Lung (tissue), 12 donors: ENCODE data around the gene GPR146. TPM values are rescaled to one million over a fixed set of nuclear protein-coding genes. Genes with fewer than 3 reads are reported as not detected.

Experiments used
- ATAC-seq: fragments of 200-7000 bp; cut with Tn5 transposase; one replicate; pipeline ENCODE4 v1.9.1; 2020; ENCODE audit warnings: moderate number of reproducible peaks; ENCODE audit not compliant: insufficient read depth, low FRiP score
- DNase-seq, 3 donors: peaks; one replicate each; pipeline ENCODE4 v3.0.0-alpha.2; 2013 to 2017
- H3K27ac ChIP-seq, 2 donors: one replicate each; pipeline ENCODE4 v1.5.1; 2013; ENCODE audit warnings: mild to moderate bottlenecking in 2 of 2, moderate library complexity in 2 of 2, control low read depth in 1 of 2, inconsistent platforms in 1 of 2, low read depth in 1 of 2, low read length in 1 of 2
- H3K27me3 ChIP-seq, 3 donors: one replicate each; pipeline ENCODE4 v1.5.1; 2013; ENCODE audit warnings: low read length in 2 of 3; ENCODE audit not compliant: control insufficient read depth in 3 of 3, insufficient read depth in 3 of 3
- H3K36me3 ChIP-seq, 4 donors: one replicate each; pipeline ENCODE4 v1.5.1; 2013; ENCODE audit warnings: low read length in 4 of 4, mild to moderate bottlenecking in 1 of 4, moderate library complexity in 1 of 4; ENCODE audit not compliant: control insufficient read depth in 4 of 4, insufficient read depth in 4 of 4
- H3K4me1 ChIP-seq, 5 donors: one replicate each; pipeline ENCODE4 v1.5.1; 2013; ENCODE audit warnings: low read length in 5 of 5, mild to moderate bottlenecking in 2 of 5, moderate library complexity in 1 of 5; ENCODE audit not compliant: control insufficient read depth in 5 of 5, insufficient read depth in 5 of 5
- H3K4me3 ChIP-seq: one replicate; pipeline ENCODE4 v1.5.1; 2013; ENCODE audit warnings: mild to moderate bottlenecking, control low read depth, moderate library complexity
- H3K9ac ChIP-seq, 2 donors: one replicate each; pipeline ENCODE4 v1.5.1; 2013; ENCODE audit warnings: low read length in 2 of 2, control low read depth in 1 of 2; ENCODE audit not compliant: insufficient read depth in 1 of 2
- H3K9me3 ChIP-seq, 4 donors: one replicate each; pipeline ENCODE4 v1.5.1; 2013; ENCODE audit warnings: low read length in 3 of 4, mild to moderate bottlenecking in 1 of 4, moderate library complexity in 1 of 4; ENCODE audit not compliant: control insufficient read depth in 4 of 4, insufficient read depth in 3 of 4
- WGBS, 2 donors: extraction: QIAGEN DNeasy Blood & Tissue Kit; methylation state at CpG; one replicate each; pipeline ENCODE4 v1.1.7; 2013; 5-methylcytosine and 5-hydroxymethylcytosine counted together
- polyA plus RNA-seq, 2 donors: library from polyadenylated mRNA; stranded (reverse); fragments of 200-250 nt; gene quantifications; one replicate each; pipeline ENCODE4 v1.2.1, GENCODE V29; 2013
- total RNA-seq, 2 donors: library from RNA; depleted of rRNA in 1 of 2; stranded (reverse); fragments of >200 nt in 1 of 2; gene quantifications; one replicate each; pipeline ENCODE4 v1.2.1, GENCODE V29; 2014 to 2021
- TF ChIP-seq, protein P1 (sequence below): IDR thresholded peaks from 2 replicates; pipeline ENCODE4 v1.5.1; 2012; ENCODE audit warnings: mild to moderate bottlenecking; ENCODE audit errors: control extremely low read depth, extremely low read depth
- donor health status: control.
- donor health status: control.
- donor health status: Bipolar disorder and iron deficiency.
- donor health status: healthy.
- donor health status: DM: yes; HTN: yes; CAD: no.

GPR146 gene
- total and polyA plus RNA-seq, 4 donors, result 13.7 to 27.1 (median 14.0) TPM

- Histone ChIP-seq H3K9ac (no peak overlapping the region), H3K27me3 (no peaks in the 10 kb centered on the region), H3K36me3 (peaks cover 0 to 11% (median 0%) of the 10 kb centered on the region in 4 donors), H3K4me3 (no peak overlapping the region), H3K4me1 (peaks cover 4 to 31% (median 12%) of the 10 kb centered on the region in 5 donors), H3K9me3 (no peaks in the 10 kb centered on the region), H3K27ac (peak overlapping the region in 1 of 2 donors; percentile 76)
- ATAC-seq, result no peak
- DNase-seq, result peak in 2 of 3 donors; percentile 47 to 49
- TF ChIP-seq, protein P1, sequence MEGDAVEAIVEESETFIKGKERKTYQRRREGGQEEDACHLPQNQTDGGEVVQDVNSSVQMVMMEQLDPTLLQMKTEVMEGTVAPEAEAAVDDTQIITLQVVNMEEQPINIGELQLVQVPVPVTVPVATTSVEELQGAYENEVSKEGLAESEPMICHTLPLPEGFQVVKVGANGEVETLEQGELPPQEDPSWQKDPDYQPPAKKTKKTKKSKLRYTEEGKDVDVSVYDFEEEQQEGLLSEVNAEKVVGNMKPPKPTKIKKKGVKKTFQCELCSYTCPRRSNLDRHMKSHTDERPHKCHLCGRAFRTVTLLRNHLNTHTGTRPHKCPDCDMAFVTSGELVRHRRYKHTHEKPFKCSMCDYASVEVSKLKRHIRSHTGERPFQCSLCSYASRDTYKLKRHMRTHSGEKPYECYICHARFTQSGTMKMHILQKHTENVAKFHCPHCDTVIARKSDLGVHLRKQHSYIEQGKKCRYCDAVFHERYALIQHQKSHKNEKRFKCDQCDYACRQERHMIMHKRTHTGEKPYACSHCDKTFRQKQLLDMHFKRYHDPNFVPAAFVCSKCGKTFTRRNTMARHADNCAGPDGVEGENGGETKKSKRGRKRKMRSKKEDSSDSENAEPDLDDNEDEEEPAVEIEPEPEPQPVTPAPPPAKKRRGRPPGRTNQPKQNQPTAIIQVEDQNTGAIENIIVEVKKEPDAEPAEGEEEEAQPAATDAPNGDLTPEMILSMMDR, result no peak
- WGBS, 2 donors, result 26 to 33% methylated on average over 35 of the region's 35 CpGs
Measured at GRCh38 chr7:1060315-1061072, 16.1 kb downstream of the GPR146 start.

GRCh38 chr7:1061180-1061579 lies 16.8 kb downstream of the GPR146 start:
- no peak for DNase-seq
- peaks cover 0 to 11% (median 0%) of the 10 kb centered on the region in 4 donors for H3K36me3 ChIP-seq
- peaks cover 0 to 27% (median 8%) of the 10 kb centered on the region in 5 donors for H3K4me1 ChIP-seq
- H3K9me3 ChIP-seq, result no peaks in the 10 kb centered on the region
- no peak overlapping the region for H3K9ac ChIP-seq
- WGBS, 2 donors, result 92 to 97% methylated on average over 9 of the region's 9 CpGs
- no peak for ATAC-seq
- H3K27ac ChIP-seq, result peak overlapping the region in 1 of 2 donors; percentile 26
- H3K4me3 ChIP-seq, result no peak overlapping the region
- no peaks in the 10 kb centered on the region for H3K27me3 ChIP-seq
- TF ChIP-seq, protein P1, result no peak

DNA sequence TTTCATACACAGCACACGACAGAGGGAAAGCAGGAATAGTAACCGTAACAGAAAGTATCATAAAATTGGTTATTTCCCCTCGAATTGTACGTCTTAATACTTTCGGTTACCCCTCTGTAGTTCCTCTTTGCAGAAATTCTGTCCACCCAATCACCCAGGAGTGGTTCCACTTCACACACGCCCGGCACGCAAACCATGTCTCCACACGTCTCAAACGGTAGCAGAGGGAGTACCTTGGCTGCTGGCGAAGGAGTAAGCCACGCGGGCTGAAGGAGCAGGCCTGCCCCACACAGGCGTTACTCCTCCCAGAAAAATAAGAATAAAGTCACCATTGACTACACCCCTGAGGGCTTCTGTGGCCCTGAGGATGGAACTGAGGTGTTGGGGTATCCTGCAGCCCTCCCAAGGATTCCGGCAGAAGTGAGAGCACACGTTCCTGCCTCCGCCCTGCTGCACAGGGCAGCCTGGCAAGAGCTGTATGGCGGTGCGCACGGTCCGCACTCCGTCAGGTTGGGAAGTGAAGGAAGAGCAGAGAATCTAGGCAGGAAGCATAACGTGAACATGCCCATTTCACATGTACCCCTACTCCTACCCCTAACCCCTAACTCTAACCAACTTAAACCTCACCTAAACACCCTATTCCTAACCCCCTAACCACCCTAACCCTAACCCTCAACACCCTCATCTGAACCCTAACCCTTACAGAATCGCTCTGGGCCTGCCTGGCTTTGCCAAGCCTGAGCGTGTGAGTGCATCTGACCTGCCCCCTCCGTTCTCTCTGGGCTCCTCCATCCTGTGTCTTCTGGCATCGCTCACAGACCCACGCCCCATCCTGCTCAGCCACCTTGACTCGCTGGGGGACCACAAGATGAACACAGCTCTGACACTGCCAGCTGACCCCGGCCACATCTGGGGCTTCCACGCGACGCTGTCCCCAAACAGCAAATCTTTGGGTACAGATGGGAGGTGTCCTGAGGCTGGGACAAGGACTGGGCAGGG lies 18.2 kb downstream of the GPR146 start:
- Histone ChIP-seq H3K27ac (no peak overlapping the region), H3K4me3 (no peak overlapping the region), H3K9me3 (no peaks in the 10 kb centered on the region), H3K4me1 (peaks cover 0 to 25% (median 8%) of the 10 kb centered on the region in 5 donors), H3K27me3 (no peaks in the 10 kb centered on the region), H3K9ac (no peak overlapping the region), H3K36me3 (peaks cover 0 to 6% (median 0%) of the 10 kb centered on the region in 4 donors)
- WGBS, 2 donors, result 68 to 80% methylated on average over 33 of the region's 33 CpGs
- TF ChIP-seq, protein P1, result no peak
- no peak for DNase-seq
- ATAC-seq, result no peak
